ENCODE measurements around the gene LCMT1. TPM values are rescaled to one million over a fixed set of nuclear protein-coding genes. Genes with fewer than 3 reads are reported as not detected.
"Not testable (repeated sequence)": the region's sequence is repeated elsewhere in the genome, so short reads cannot be mapped to it uniquely, and the experiment has no call there.

Gene LCMT1
- total RNA-seq, 4 donors from 2014 or later: 10.8 to 24.5 (median 18.0) TPM

- Histone ChIP-seq H3K36me3 (peaks cover 55 to 99% (median 88%) of the 10 kb centered on the region in 4 donors), H3K9me3 (no peaks in the 10 kb centered on the region), H3K27me3 (no peaks in the 10 kb centered on the region), H3K4me3 (no peak overlapping the region), H3K27ac (replicated peaks in 1 of 4) (no peak overlapping the region), H3K4me1 (no peaks in the 10 kb centered on the region)
- intact Hi-C loops (cut with DNase I): no loop called here
- DNase-seq (ENCODE audit: extremely low spot score): no peak
- TF ChIP-seq EP300 (IDR thresholded peaks at IDR 0.05): no peak
- TF ChIP-seq POLR2AphosphoS5 (IDR thresholded peaks at IDR 0.05): no peak
- no peak for TF ChIP-seq CTCF (IDR thresholded peaks at IDR 0.05)
- no peak for TF ChIP-seq POLR2A (IDR thresholded peaks at IDR 0.05; ENCODE audit: low read depth)
- WGBS: 100% methylated on average over 1 of the region's 1 CpG
These were observed 52.1 kb downstream of the LCMT1 start for GRCh38 chr16:25163683-25164082.

GRCh38 chr16:25165284-25165683, 53.7 kb downstream of the LCMT1 start:
- intact Hi-C loops (cut with DNase I): no loop called here
- Histone ChIP-seq H3K27ac (replicated peaks in 1 of 4) (no peak overlapping the region), H3K9me3 (no peaks in the 10 kb centered on the region), H3K4me3 (no peak overlapping the region), H3K27me3 (no peaks in the 10 kb centered on the region), H3K36me3 (peaks cover 69 to 100% (median 94%) of the 10 kb centered on the region in 4 donors), H3K4me1 (no peaks in the 10 kb centered on the region)
- no peak for TF ChIP-seq POLR2AphosphoS5 (IDR thresholded peaks at IDR 0.05)
- TF ChIP-seq EP300 (IDR thresholded peaks at IDR 0.05): no peak
- TF ChIP-seq POLR2A (IDR thresholded peaks at IDR 0.05; ENCODE audit: low read depth): no peak
- TF ChIP-seq CTCF (IDR thresholded peaks at IDR 0.05): no peak
- 79% methylated on average over 5 of the region's 5 CpGs for WGBS
- DNase-seq (ENCODE audit: extremely low spot score): no peak

GRCh38 chr16:25167920-25168319, 56.4 kb downstream of the LCMT1 start:
- peaks cover 72 to 100% (median 98%) of the 10 kb centered on the region in 4 donors for H3K36me3 ChIP-seq
- H3K27me3 ChIP-seq; intact Hi-C loops (cut with DNase I); H3K4me3 ChIP-seq; DNase-seq (ENCODE audit: extremely low spot score); H3K27ac ChIP-seq (replicated peaks in 1 of 4); H3K9me3 ChIP-seq; H3K4me1 ChIP-seq: not testable (repeated sequence)
- 94% methylated on average over 5 of the region's 9 CpGs for WGBS

- H3K27ac ChIP-seq (replicated peaks in 1 of 4): no peak overlapping the region
- intact Hi-C loops (cut with DNase I): no loop called here
- peaks cover 60 to 99% (median 94%) of the 10 kb centered on the region in 4 donors for H3K36me3 ChIP-seq
- no peaks in the 10 kb centered on the region for H3K27me3 ChIP-seq
- no peak overlapping the region for H3K4me3 ChIP-seq
- H3K9me3 ChIP-seq: no peaks in the 10 kb centered on the region
- TF ChIP-seq EP300 (IDR thresholded peaks at IDR 0.05) (no peak), POLR2AphosphoS5 (IDR thresholded peaks at IDR 0.05) (no peak), CTCF (IDR thresholded peaks at IDR 0.05) (no peak), POLR2A (IDR thresholded peaks at IDR 0.05; ENCODE audit: low read depth) (no peak)
- WGBS: 90% methylated on average over 5 of the region's 5 CpGs
- DNase-seq (ENCODE audit: extremely low spot score): no peak
- H3K4me1 ChIP-seq: no peaks in the 10 kb centered on the region
These were observed 59.8 kb downstream of the LCMT1 start for GRCh38 chr16:25171390-25171789.

GRCh38 chr16:25172831-25173230, 61.3 kb downstream of the LCMT1 start:
- peaks cover 52 to 94% (median 82%) of the 10 kb centered on the region in 4 donors for H3K36me3 ChIP-seq
- TF ChIP-seq CTCF (IDR thresholded peaks at IDR 0.05): no peak
- TF ChIP-seq EP300 (IDR thresholded peaks at IDR 0.05): no peak
- TF ChIP-seq POLR2A (IDR thresholded peaks at IDR 0.05; ENCODE audit: low read depth): no peak

More at GRCh38 chr16:25172831-25173230, 61.3 kb downstream of the LCMT1 start:
- Histone ChIP-seq H3K27ac (replicated peaks in 1 of 4) (no peak overlapping the region), H3K9me3 (no peaks in the 10 kb centered on the region), H3K4me3 (no peak overlapping the region), H3K27me3 (no peaks in the 10 kb centered on the region), H3K4me1 (no peaks in the 10 kb centered on the region)
- 97% methylated on average over 8 of the region's 8 CpGs for WGBS
- DNase-seq (ENCODE audit: extremely low spot score): no peak
- intact Hi-C loops (cut with DNase I): no loop called here

Data from esophagus muscularis mucosa (tissue), 4 donors.